PFSK-1 (cell line): ENCODE measurements around the gene GSG1L.

Experiments
- POLR2AphosphoS5 ChIP-seq: IDR thresholded peaks from 2 replicates; pipeline ENCODE4 v1.6.1; 2012; ENCODE audit warnings: low read depth, mild to moderate bottlenecking, control low read depth, low read length, moderate library complexity
- REST ChIP-seq, 2 experiments: IDR thresholded peaks; 2 replicates each; pipeline versions ENCODE4 v1.6.1 to v1.8.0; 2011 to 2012; ENCODE audit warnings: low read depth in 2 of 2, low read length in 2 of 2, control low read depth in 1 of 2, inconsistent platforms in 1 of 2, mild to moderate bottlenecking in 1 of 2, moderate library complexity in 1 of 2; ENCODE audit not compliant: insufficient read depth in 1 of 2
- SIN3A ChIP-seq: IDR thresholded peaks from 2 replicates; pipeline ENCODE4 v1.6.1; 2012; ENCODE audit warnings: mild to moderate bottlenecking, low read length, moderate library complexity, borderline replicate concordance; ENCODE audit not compliant: insufficient read depth
- TAF1 ChIP-seq: IDR thresholded peaks from 2 replicates; pipeline ENCODE4 v1.6.1; 2012; ENCODE audit warnings: low read length, control low read depth, borderline replicate concordance; ENCODE audit not compliant: insufficient read depth

GRCh38 chr16:27890866-27891265 lies 172.6 kb downstream of the GSG1L start:
- TF ChIP-seq POLR2AphosphoS5 (no peak), TAF1 (no peak), REST (IDR thresholded peaks at IDR 0.05; ENCODE audit: insufficient read depth in 1 of 2, low read depth in 2 of 2, low read length in 2 of 2) (no peak), SIN3A (no peak)
